GDM1 (cell line): ENCODE data around the gene ST3GAL4.

Experiments used
- DNase-seq: peaks from one replicate; lab custom pipeline; 2025; lab: John Stamatoyannopoulos, UW

Gene ST3GAL4

DNA sequence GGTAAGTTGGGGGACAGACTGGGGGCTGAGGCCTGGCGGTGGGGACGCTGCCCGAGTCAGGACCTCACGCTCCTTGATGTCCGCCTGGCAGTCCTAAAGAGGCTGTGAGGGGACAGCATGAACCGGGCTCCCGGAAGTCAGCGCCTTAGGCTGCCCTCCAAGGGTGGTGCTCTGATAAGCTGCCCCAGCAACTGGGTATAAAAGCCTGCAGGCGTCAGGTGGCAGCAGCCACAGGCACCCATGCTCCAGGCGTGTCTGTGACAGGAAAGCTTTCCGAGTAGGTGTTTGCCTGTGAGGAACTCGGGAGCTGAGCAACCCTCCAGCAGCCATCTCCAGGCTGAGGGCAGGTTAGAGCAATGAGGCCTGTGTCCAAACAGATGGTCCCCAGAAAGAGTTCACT is 53.0 kb downstream of the ST3GAL4 start:
- DNase-seq, result no peak

DNA sequence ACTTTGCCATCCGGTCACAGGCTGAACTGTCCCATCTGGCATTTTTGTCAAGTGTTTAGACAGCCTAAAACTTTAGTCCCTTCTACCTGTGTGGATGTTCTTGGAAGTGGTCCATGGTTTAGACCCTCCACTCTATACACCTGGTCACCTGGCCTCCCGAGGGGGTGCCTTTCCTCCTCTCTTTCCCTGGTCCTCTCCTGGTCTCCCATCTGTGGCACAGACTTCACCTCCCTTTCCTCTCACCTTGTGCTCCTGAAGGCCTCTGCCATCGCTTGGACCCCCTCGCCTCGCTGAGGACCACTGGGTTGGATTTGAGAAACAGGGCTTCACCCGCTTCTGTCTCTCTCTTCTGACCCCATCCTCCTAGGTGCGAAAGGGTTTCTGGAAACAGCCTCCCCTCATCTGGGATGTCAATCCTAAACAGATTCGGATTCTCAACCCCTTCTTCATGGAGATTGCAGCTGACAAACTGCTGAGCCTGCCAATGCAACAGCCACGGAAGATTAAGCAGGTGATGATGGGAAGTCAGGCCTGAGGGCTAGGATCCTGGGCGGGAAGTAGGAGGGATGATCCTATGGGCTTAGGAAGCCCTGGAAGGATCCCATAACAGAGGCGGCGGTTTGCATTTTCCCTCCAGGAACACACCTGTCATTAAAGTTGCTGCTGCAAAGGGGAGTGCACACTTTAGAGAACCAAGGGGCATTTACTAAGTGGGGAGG is 53.6 kb downstream of the ST3GAL4 start:
- no peak for DNase-seq

DNA sequence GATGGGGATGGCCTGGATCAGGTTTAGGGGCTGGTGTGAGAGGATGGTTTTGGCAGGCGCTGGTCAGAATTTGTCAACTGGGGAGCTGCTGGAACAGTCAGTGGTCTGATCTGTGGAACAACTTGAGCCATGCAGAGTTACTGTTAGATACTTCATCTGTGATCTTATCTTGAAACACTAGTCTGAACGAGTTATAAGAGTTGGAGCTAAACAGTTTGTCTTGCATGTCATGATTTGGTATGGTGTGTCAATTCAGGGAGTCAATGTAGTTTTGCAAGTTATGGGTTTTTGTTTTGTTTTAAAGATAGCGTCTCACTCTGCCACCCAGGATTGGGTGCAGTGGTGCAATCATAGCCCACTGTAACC is 54.1 kb downstream of the ST3GAL4 start:
- DNase-seq, result no peak

DNA sequence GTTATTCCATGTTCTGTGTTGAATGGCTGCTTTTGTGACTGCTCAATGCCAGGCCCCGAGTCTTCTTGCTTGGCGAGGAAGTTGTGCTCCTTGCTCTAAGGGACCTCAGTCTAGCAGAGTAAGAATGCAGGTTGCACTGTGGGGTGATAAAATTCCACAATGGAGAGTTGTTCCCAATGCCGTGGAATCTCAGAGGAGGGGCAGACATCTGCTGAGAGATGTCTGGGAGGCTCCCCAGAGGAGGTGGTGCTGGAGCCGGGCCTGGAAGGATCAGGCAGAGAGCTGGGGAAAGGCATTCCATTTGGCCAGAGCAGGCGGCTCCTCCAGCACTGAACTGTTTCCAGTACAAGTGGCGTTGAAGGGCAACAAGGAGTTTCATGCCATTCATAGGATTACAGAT is 55.2 kb downstream of the ST3GAL4 start:
- DNase-seq, result no peak

DNA sequence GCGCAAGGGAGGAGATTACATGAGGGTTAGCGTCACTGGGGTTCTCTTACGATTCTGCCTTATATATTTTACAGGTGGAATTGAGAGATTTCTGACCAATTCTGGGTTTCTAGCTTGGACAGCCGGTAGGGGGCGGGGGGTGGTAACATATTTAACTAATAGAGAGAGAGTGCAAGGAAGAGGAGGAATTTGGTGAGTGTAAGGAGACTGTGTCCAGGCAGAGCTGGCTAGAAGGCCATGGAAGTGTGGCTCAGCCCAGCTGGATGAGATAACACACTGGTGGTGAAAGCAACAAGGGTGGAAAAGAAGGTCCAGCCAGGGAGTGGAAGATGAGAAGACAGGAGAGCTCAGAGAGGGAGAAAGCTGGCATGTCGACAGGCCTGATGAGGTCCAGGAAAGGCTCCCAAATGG is 56.5 kb downstream of the ST3GAL4 start:
- DNase-seq, result no peak

DNA sequence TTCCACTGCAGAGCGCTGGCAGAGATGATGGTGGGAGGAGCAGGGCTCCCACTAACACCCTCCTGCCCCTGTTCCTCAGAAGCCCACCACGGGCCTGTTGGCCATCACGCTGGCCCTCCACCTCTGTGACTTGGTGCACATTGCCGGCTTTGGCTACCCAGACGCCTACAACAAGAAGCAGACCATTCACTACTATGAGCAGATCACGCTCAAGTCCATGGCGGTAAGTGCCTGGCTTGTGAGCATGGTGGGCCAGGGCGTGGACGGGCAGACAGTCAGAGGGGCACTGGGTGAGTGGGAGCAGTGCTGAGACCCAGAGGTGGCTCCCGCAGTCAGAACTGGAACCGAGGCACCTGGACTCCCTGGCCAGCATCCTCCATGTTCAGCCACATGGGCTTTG is 57.9 kb downstream of the ST3GAL4 start:
- DNase-seq, result no peak

DNA sequence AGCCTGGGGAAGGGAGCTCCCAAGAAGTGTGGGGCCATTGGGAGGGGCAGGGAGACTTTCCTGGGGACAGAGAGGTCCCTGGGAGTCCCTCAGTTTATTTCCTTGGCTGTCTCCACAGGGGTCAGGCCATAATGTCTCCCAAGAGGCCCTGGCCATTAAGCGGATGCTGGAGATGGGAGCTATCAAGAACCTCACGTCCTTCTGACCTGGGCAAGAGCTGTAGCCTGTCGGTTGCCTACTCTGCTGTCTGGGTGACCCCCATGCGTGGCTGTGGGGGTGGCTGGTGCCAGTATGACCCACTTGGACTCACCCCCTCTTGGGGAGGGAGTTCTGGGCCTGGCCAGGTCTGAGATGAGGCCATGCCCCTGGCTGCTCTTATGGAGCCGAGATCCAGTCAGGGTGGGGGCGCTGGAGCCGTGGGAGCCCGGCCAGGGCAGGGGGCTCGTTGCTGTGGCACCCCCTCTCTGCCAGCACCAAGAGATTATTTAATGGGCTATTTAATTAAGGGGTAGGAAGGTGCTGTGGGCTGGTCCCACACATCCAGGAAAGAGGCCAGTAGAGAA is 58.4 kb downstream of the ST3GAL4 start:
- no peak for DNase-seq

DNA sequence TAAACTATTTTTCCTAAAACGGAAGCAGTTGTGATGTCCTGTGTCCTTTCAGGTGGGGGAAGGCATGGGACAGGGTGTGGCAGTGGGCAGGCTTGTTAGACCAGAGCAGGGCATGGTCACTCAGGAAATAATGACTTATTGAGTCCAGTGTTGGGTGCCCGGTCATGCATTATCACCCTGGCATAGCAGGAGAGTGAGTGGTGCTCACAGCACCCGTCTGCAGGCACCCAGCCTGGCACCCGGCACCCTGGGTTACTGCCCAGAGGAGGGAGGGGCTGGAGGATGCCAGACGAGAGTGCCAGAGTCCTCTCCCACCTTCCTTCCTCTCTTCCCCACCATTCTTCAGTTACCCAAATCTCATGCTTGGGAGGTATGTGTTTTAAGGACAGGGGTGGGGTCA is 59.1 kb downstream of the ST3GAL4 start:
- no peak for DNase-seq

DNA sequence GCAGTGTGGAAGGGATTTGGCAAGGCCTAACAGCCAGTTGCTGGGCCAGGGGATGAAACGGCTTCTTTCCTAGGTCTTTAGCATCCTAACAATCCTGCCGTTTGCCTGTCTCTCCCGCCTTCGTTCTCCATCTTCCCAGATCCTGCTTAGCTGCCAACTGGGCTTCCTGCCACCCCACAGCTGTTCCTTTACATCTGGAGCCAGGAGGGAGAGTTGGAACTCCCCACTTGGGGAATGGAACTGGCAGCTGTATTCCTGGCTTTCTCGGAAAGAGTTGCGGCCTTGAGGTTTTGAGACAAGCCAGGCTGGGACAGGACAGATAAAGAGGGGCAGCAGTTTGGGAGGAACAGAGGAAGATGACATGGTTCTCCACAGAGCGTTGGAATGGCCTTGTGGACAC is 59.6 kb downstream of the ST3GAL4 start:
- no peak for DNase-seq

DNA sequence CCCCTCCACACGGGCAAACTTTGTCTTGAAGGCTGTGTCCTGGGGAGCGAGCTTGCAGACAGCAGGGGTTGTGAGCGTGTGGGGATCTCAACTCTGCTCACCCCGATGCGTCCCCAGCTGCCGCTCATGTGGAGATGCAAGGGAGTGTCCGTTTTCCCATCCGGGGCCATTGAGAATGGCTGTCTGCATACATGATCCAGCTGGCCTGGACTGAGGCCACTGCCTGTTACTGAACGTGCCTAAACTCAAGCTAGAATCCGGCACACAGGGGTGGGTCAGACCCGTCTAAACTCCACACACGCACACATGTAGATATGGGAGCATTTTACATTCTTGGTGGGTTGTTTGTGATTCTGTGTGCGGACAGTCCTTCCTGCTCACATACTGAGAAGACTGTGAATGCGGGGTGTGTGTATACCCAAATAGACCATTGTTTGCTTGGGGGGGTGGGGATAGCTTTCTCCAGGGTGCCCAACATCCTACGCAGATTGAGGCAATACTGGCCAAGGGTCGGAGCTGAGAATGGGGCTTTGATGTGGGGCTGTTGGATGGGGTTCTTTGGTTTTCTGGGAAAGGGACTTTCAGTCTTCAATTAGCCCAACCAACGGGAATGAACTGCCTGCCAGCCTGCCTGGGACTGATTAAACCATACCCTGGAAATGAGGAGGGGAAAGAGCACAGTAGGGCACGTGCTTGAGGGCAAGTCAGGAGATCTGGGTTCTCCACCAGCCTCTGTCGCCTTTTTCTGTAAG is 60.4 kb downstream of the ST3GAL4 start:
- DNase-seq, result no peak

DNA sequence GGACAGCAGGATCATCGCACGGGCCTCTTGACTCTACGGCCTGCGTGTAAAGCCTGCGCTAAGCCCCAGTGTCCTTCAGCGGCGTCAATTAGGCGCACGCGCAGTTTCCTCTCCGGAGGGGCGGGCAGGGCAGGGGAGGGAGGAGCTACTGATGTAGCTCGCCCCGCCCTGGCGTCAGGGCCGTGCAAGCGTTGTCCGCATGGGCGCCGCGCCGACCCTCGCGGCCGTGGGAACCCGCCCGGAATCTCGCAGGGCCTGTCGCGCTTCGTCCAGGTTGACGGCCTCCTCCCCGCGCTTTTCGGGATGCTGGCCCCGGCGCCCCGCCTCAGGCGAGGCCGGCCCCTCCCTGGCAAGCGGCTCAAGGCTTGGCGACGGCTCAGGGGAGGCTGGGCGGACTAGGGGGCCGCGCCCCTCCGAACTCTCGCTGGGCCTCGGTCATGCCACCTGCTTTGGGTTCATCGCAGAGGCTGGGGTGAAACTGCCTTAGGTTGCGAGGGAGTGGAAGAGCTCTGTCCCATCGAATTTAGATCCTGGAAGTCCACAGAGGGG is 61.1 kb downstream of the ST3GAL4 start:
- DNase-seq, result no peak

DNA sequence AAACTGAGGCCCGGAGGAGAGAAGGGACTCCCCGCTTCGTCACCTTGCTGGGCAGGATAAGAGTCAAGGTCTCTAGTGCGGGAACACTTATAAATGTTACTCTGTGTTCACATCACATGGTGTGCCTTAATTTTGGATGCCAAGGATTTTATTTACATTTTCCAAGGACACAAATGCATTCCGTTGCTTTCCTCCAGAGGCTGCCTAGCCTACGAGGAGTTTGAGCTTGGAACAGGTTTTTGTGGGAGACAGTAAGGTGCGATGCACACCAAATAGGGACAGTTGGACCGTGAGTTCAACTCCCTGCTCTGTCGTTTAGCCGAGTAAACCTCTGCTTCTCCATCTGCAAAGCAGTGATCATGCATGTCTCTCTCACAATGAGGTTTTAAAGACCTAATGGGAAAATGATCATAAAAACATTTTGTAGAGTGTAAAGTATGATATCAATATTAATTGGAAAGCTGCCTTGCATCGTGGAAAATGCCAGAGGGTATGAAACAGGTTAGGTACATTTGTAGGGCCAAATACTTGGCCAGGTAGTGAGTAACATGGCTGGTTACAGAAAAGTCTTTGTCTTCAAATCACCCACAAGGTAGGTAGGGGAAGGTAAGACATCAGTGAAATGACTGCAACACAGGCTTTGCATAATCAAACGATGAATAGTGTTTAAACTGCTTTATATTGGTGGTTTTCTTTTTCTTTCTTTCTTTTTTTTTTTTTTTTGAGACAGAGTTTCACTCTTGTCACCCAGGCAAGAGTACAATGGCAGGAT is 61.8 kb downstream of the ST3GAL4 start:
- no peak for DNase-seq

DNA sequence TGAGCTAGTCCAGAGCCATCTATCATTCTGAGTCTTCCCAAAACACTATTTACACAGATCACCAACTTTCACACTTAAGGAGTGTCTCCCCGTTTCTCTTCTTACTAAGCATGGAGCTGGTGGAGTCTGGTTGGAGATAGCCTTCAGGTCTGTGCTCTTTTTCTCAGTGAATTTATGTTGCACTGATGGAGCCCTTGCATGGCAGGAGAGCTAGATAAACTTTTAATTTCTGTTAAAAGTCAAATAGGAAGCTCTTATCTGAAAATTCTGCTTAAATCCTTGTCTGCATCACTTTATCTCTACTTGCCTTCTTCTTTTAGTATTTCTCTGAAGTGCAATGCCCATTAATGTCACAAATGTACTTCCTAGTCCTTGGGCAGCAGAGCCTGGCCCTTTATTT is 63.4 kb downstream of the ST3GAL4 start:
- no peak for DNase-seq

DNA sequence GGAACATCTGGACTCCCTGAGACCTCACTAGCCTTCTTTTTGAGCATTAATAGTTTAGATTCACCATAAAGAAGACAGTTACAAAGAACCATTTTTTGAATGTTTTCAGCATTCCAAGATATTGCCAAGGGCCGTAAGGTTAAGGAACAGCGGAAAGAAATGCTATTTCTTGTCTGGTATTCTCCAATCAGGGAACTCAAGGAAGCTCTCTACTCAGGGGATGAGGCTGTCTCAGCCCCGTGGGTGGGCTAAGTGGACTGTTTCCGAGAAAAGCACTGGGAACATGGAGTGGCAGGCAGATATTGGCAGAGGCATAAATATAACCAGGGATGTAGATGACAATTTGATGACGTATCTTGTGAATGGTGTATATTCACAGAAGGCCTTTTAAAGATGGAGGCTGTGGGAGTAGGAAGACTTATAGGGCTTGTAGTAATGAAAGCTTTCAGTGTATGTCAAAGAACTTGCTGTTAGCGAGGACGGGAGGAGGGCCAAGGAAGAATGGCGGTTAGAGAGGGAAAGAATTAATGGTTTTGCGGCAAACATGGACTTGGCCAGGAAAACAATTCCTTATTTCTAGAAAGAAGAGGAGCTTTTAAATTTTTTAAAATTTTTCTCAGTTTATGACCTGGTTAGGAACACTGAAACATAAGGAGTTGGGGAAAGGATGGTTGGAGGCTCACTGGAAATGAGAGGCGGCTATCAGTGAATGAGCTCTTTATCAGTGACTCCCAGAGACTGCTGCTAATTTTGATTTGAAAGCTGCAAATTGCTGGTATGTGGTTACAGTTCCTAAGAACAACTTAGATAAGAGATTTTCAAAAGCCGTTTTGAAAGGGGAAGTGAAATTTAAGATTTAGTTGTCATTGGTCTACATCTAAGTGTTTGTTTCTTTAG is 64.6 kb downstream of the ST3GAL4 start:
- DNase-seq, result peak; percentile 43

DNA sequence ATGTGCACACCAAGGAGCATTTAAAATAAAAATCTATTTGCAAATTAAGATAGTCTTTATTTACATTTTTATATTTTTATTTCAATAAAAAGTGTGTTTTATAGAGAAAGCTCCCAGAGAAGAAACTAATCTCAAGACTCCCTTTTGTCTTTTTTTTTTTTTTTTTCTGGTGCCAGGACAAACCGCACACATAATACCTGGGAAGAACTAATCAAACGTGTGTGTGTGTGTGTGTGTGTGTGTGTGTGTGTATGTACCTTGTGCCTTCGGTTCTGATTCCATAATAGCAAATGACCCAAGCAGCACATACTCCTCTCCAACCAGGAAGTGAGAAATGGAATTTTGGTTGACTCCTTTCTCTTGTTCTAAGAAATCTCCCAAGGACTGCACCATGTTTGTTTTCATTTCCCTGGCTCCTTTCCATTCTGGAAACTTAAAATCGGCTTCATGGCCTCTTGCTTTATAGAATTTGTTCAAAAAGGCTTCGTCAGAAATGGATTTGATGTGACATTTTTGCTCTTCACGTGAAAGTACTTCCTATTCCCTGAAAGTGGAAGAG is 65.3 kb downstream of the ST3GAL4 start:
- DNase-seq, result no peak

DNA sequence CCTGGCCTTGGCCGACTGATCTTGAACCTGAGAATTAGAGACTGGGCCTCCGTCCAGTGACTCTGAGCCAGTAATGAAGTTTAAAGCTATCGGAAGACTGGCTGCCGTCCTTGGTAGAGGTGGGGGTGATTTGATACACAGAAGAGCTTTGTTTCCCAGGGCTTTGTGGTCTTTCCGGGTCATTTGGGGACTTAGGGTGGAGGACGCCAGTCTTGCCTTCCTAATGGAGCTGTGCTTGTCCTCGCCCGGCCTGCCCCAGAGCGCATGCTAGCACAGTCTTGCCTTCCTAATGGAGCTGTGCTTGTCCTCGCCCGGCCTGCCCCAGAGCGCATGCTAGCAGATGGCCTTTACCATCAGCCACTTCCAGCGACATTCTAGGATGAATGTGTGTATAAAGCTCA is 65.8 kb downstream of the ST3GAL4 start:
- no peak for DNase-seq

DNA sequence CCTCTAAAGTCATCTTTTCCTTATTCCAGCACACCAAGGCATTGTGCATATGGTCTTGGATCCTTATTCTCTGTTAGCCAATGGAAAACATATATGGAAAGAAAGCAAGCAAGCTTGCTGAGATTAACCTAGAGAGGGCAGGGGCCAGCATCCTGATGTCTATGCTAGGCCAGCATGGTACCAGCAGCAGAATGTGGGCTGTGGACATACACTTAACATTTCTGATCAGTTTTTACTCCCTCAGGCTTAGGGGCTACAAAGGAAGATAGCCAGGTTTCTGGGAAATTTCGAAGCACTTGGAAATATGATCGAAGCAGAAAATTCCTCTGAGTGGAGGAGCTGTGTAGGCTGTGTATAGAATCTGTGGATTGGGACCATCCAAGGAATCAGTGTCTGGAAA is 67.0 kb downstream of the ST3GAL4 start:
- no peak for DNase-seq

DNA sequence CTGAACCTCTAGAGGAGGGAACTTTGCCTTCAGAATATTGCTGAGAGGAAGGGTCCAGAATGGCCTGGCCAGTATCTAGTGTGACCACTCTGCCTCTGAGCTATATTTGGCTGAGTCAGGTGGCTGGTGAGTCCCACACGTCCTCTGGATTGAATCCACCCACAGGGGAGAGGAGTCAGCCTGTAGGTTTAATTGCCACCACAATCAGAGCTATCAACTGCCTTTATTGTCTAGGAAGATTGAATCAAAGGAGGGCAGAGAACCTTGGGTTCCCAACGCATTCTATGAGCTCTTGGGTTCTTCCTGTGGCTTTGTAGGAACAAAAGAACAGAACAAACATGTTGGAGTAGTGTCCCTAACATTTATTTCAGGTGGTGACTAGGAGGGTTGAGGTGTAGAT is 67.7 kb downstream of the ST3GAL4 start:
- DNase-seq, result no peak

DNA sequence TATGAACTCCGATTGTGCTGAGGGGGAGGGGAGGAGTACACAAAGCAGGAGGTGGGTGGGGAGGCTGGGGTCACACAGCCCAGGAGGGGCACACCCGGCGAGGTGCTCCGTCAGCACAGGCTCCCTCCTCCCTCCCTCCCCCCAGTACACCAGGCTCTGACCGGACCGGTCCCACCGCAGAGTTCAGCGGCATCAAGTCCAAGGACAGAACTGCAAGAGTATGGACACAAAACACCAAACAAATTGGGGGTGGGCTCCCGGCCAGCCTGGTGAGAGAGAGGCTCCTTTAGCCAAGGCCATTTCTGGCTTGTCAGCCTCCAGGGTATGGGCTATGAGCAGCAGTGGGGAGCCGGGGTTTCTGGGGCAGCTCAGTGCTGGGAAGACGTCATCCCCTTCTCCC is 68.3 kb downstream of the ST3GAL4 start:
- DNase-seq, result no peak

DNA sequence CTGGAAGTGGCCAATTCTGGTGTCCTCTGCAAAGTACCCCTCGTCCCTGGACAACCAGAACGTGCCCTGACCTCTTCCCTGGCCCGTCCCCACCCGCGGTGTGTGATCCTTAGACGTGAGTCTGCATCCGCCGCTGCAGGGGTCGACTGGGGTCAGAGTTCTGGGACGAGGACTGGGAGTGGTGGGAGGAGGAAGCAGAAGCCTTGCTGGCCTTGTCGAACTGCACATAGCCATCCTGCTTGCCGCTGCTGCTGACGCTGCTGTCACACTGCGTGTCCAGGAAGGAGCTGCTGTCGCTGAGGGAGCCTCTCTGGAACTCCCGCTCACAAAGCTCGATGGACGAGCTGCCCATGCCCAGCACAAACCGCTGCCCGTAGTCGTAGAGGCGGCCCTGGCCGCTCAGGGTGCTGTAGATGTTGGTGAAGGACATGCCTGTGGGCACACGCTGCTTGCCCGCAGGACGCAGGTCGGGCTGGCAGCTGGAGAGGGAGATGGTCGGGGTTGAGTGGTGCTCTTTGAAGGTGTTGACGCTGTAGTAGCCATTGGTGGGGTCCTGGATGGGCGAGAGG is 69.1 kb downstream of the ST3GAL4 start:
- DNase-seq, result no peak

DNA sequence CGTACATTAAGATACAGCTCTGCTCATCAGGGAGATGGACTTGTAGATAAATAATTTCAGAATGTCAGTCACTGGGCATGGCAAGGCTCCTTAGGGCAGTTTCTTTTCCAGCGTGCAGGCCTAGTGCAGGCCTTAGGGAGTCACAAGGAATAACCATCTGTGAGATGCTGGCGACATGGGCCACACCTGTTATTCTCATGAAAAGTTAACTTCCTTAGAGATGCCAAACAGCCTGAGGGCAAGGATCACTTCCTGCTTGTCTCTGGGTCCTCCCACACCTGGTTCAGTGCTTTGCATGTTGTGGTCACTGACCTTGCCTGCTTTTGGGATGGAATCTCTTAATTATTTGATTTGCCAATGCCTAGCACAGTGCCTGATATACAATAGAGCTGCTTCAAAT is 70.6 kb downstream of the ST3GAL4 start:
- no peak for DNase-seq
